ENCODE measurements around the gene METTL25B. TPM values are rescaled to one million over a fixed set of nuclear protein-coding genes. Genes with fewer than 3 reads are reported as not detected.

METTL25B gene
- total and polyA plus RNA-seq, 2 donors (not counting 1 experiment from before 2014, with no cell fraction given) = 78.3 to 81.1 TPM

GRCh38 chr1:156768610-156769295 lies 40.5 kb downstream of the METTL25B start:
- DNase-seq = no peak
- intact Hi-C loops (cut with micrococcal nuclease) = loop anchor here (5.0 kb wide), 1 partner anchor 81 kb away; no protein-coding TSS in a partner anchor
- POLR2A ChIA-PET = interaction anchor here (0.6 to 3.1 kb wide), 2 partner anchors 28 to 1014 kb away, joined by 9 to 43 read pairs; partner anchors contain the start of gene MRPL24

More at GRCh38 chr1:156768610-156769295, 40.5 kb downstream of the METTL25B start:
- peaks cover 45% of the 10 kb centered on the region for H3K4me1 Mint-ChIP-seq
- H3K9me3 Mint-ChIP-seq (ENCODE audit: insufficient read depth) = no peaks in the 10 kb centered on the region
- Histone ChIP-seq H3K79me2 (ENCODE audit: control insufficient read depth, insufficient read depth, low read length) (peaks cover 64% of the 10 kb centered on the region), H3K4me1 (ENCODE audit: control insufficient read depth in 2 of 2, insufficient read depth in 2 of 2, low read length in 2 of 2) (peaks cover 27 to 32% of the 10 kb centered on the region in 2 donors), H3K9me3 (ENCODE audit: control extremely low read depth in 1 of 3, control insufficient read depth in 2 of 3, insufficient read depth in 1 of 3, low read length in 2 of 3) (no peaks in the 10 kb centered on the region), H3K4me3 (ENCODE audit: control extremely low read depth in 1 of 5, extremely low read depth in 1 of 5, insufficient read depth in 1 of 5, low read depth in 2 of 5, low read length in 4 of 5) (peak overlapping the region; percentile 62 to 97 (median 78)), H3K9ac (ENCODE audit: low read length) (peak overlapping the region; percentile 94), H2AFZ (ENCODE audit: insufficient read depth, low read depth, low read length, poor library complexity, severe bottlenecking) (peak overlapping the region; percentile 68), H4K20me1 (ENCODE audit: control insufficient read depth, insufficient read depth, low read length, poor library complexity, severe bottlenecking) (peaks cover 24% of the 10 kb centered on the region), H3K36me3 (replicated peaks in 1 of 2; ENCODE audit: control extremely low read depth in 1 of 2, control insufficient read depth in 1 of 2, extremely low read depth in 1 of 2, insufficient read depth in 2 of 2, low read length in 1 of 2) (peaks cover 1 to 25% of the 10 kb centered on the region in 2 experiments), H3K4me2 (replicated peaks; ENCODE audit: low read depth, low read length, poor library complexity, severe bottlenecking) (peak overlapping the region; percentile 92), H3K27me3 (replicated peaks in 1 of 4; ENCODE audit: control extremely low read depth in 1 of 4, control insufficient read depth in 3 of 4, insufficient read depth in 4 of 4, low read length in 3 of 4) (no peaks in the 10 kb centered on the region), H3K27ac (ENCODE audit: low read length in 2 of 2) (peak overlapping the region in 1 of 2 donors; percentile 97)
- no peak overlapping the region for H3K4me3 Mint-ChIP-seq
- H3K27ac Mint-ChIP-seq = no peak overlapping the region
- H3K27me3 Mint-ChIP-seq = no peaks in the 10 kb centered on the region
- CTCF ChIA-PET = interaction anchor here (0.8 to 9.0 kb wide), 5 partner anchors 16 to 78 kb away, joined by 3 to 87 read pairs (median 3); partner anchors contain the start of genes HDGF, ISG20L2, METTL25B and MRPL24
- no peak for ATAC-seq (ENCODE audit: low read depth)
- WGBS (ENCODE audit: insufficient coverage) = 49% methylated on average over 5 of the region's 8 CpGs
- no peak for TF ChIP-seq EZH2 (IDR thresholded peaks at IDR 0.05; ENCODE audit: borderline replicate concordance, insufficient read depth, low read depth, low read length, poor library complexity, severe bottlenecking)
- TF ChIP-seq, protein P1, sequence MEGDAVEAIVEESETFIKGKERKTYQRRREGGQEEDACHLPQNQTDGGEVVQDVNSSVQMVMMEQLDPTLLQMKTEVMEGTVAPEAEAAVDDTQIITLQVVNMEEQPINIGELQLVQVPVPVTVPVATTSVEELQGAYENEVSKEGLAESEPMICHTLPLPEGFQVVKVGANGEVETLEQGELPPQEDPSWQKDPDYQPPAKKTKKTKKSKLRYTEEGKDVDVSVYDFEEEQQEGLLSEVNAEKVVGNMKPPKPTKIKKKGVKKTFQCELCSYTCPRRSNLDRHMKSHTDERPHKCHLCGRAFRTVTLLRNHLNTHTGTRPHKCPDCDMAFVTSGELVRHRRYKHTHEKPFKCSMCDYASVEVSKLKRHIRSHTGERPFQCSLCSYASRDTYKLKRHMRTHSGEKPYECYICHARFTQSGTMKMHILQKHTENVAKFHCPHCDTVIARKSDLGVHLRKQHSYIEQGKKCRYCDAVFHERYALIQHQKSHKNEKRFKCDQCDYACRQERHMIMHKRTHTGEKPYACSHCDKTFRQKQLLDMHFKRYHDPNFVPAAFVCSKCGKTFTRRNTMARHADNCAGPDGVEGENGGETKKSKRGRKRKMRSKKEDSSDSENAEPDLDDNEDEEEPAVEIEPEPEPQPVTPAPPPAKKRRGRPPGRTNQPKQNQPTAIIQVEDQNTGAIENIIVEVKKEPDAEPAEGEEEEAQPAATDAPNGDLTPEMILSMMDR (IDR thresholded peaks at IDR 0.05) = no peak

Data from B cell (primary cell).